C1 segment of cervical spinal cord (tissue), 14 donors: ENCODE measurements around the gene SYVN1.
"Not testable (repeated sequence)": the region's sequence is repeated elsewhere in the genome, so short reads cannot be mapped to it uniquely, and the experiment has no call there.

Experiments used
- DNase-seq, 14 donors: peaks; one replicate each; lab custom pipeline; 2025; lab: John Stamatoyannopoulos, UW

The SYVN1 gene

GRCh38 chr11:65134240-65134951 lies at the start of gene SYVN1:
TSS of gene SYVN1 (minus strand) at chr11:65134519. CDS start at chr11:65133601, 918 bp downstream.
- DNase-seq = peak; percentile 83 to 97 (median 93)

DNA sequence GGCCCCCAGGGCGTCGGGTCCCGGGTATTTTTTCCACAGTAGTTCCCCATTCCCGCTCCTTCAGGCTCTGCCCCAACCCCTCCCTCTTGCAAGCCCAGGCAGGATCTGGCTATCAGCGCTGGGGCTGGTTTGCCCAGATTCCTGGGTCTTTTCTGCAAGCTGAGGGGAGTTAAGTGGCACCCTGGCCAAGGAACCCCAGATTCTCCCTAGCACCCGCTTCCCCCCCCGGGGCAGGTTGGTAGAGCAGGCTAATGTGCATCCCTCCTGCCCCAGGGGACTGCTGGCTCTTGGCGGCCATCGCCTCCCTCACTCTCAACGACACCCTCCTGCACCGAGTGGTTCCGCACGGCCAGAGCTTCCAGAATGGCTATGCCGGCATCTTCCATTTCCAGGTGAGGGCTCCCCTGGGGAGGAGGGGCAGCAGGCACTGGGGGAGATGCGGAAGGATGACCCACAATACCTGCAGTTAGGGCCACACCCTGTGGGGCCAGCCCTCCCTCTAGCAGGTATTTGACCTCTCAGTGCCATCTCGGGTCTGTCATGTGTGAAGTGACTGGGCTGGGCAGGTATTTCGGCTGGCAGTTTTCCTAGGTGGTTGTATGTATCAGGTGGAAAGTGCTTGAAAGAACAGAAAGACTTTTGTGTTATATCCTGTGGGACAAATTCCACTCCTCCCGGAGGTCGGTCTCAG lies 49.0 kb upstream of the SYVN1 start:
- peak in 1 of 14 donors; percentile 22 for DNase-seq

- DNase-seq = peak in 4 of 14 donors; percentile 17 to 79 (median 42)
Observed at GRCh38 chr11:65182258-65183170, 48.2 kb upstream of the SYVN1 start.

DNA sequence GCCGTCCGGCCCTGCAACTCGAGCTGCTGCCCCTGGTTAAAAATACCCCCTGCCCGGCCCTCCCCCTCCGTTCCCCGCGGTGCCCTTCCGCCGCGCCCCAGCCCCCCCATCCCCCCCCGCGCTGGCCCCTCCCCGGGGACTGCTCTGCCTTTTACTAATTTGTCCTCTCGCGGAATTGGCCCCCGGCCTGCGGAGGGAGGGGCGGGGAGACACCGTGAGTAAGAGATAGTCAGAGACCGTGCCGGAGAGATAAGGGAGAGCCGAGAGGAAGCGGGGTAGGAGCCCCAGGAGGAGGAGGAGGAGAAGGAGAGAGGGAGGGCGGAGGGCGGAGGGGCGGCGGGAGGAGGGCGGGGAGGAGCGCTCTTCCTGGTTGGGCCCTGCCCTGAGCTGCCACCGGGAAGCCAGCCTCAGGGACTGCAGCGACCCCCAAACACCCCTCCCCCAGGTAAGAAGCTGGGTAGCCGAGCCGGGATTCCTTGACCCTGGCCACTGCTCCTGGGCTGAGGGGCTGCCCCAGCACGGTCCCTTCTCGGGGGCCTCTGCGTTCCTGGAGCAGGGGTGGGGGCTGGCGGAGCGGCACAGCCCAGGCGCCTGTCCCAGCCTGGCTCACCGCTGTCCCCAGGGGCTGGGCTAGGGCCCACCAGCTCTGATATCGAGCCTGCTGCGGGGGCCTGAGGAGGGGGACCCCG lies 47.4 kb upstream of the SYVN1 start, which contains the start of gene CAPN1:
TSS of gene CAPN1 (plus strand) at position 360 of the 689 bp plus-strand sequence. CDS start 774 bp downstream, outside the sequence.
- DNase-seq = peak in 8 of 14 donors; percentile 23 to 68 (median 44)

- DNase-seq = peak in 6 of 14 donors; percentile 11 to 53 (median 38)
Observed at GRCh38 chr11:65180877-65181568, 46.7 kb upstream of the SYVN1 start.

DNA sequence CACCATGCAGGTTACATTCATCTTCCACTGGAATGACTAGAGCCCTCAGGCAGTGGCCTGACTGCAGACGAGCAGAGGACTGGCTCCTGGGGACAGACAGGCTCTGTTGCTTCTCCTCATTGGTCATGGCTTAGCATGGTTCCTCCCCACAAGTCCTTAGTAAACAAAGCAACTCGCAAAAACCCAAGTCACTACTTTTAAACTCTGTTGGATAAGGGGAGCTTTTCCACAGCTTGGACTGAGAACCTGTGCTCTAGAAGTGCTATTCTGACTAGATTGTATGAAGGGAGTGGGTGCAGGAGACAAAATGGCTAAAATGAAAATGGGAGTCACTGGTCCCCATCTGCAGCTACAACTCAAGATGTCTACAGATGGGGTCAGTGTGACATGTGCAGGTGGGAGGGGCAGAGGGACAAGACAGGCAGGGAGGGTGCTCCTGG lies 40.3 kb upstream of the SYVN1 start:
- DNase-seq = not testable (repeated sequence)

GRCh38 chr11:65172600-65172999 lies 38.3 kb upstream of the SYVN1 start:
- DNase-seq = no peak

DNA sequence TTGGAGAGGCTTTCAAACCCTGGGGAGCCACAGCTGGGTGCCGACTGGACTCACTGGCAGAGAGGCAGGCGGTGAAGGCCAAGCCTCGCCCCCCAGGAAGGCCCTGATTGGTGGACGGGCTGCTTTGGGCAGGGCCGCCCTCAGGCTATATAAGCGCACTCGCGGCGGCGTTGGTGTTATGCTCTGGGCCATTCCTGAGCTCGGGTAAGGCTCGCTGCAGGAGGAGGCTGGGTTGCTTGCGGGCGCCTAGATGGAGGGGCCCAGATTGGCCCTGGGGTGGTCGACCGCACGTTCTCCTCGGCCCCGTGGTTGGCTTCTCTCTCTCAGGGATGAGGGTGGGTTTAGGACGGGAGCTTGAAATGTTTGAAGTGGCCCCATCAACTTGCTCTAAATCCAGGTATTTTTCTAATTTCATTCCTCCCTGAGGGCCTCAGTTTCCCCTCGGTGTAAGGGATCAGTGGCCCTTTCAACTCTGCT lies 35.8 kb upstream of the SYVN1 start, which contains the start of gene SPDYC:
TSS of gene SPDYC (plus strand) at position 176 of the 477 bp plus-strand sequence. CDS start 1,125 bp downstream, outside the sequence.
- DNase-seq = no peak

DNA sequence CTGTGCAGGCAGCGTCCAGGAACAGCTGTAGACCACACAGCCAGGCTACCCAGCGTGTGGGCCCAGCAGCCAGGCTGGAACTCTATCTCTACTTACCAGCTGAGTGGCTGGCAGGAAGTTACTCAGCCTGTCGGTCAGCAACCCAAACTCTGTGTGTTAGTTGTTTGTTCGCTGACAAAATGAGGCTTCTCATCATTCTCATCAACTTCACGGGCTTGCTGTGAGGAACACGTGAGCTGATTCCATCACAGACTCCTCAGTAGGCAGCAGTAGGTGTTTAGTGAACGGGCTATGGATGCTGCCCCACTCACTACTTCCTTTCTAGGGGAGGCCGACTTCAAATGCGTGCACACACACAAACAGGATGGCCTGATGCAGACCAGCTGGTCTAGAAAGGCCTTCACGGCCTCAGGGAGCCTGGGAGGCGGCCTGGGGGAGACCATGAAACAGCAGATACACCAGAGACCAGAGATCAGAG lies 34.9 kb upstream of the SYVN1 start:
- DNase-seq = no peak

DNA sequence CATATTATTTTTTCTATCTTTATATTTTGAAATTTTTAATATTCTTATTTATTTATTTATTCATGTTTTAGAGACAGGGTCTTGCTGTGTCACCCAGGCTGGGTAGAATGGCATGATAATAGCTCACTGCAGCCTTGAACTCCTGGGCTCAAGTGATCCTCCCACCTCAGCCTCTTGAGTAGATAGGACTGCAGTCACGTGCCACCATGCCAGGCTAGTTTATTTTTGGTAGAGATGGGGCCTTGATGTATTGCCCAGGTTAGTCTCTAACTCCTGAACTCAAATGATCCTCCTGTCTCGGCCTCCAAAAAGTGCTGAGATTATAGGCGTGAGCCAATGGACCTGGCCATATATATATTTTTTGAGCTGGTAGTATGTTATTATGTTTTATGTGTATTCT lies 33.3 kb upstream of the SYVN1 start:
- no peak for DNase-seq

GRCh38 chr11:65166893-65167292 lies 32.6 kb upstream of the SYVN1 start:
- DNase-seq = no peak

DNA sequence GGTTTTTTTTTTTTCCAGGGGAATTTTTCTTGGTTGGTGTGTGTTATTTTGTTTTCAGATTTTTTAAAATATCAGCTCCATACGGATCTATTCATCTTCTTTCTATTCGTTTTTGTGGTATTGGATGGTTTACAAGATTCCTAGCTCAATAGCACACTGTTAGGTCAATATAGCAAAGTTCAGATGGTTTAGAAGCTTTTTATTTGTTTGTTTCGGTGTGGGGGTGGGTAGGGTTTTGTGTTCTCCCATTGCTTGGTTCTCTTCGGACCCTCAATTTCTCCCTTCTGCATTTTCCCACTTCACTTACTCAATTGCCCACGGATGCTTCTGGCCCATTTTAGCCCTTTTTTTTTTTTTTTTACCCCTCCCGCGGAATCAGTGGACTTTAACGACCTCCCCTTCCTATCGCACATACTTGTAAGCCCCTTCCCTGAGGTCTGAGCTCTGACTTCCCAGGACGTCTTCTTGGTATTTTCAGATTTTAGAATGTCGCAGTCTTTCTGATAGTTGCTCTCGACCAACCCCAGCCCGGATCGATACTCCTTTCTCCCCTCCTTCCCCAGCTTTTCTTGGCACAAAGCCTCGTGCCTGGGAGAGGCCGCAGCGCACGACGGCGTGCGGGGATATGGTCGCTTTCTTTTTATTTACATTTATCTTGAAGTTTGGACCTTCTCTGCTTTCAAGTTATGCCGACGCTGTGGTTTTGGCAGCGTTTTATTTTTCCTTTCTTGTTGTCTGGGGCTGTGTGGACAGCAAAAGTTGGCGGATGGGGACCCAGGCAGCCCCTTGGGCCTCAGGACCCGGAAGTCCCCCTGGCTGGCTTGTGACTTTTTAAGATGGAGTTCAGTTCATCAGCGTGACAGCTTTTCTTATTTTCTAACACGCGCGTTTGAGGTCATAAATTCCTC lies 31.3 kb upstream of the SYVN1 start:
- no peak for DNase-seq

GRCh38 chr11:65163684-65164083 lies 29.4 kb upstream of the SYVN1 start:
- DNase-seq = no peak

DNA sequence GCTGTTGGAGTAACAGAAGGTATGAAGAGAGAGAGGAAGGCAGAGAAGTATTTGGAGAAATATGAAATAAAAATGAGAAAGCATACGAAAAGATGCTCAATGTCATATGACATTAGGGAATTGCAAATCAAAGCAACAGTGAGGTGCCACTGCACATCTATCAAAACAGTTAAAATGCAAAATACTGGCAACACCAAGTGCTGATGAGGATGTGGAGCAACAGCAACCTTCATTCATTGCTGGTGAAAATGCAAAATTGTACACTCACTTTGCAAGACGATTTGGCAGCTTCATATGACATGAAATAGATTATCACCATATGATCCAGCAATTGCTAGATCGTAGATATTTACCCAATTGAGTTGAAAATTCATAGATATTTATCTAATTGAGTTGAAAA lies 26.3 kb upstream of the SYVN1 start:
- no peak for DNase-seq

GRCh38 chr11:65159012-65159411 lies 24.7 kb upstream of the SYVN1 start:
- DNase-seq = no peak

DNA sequence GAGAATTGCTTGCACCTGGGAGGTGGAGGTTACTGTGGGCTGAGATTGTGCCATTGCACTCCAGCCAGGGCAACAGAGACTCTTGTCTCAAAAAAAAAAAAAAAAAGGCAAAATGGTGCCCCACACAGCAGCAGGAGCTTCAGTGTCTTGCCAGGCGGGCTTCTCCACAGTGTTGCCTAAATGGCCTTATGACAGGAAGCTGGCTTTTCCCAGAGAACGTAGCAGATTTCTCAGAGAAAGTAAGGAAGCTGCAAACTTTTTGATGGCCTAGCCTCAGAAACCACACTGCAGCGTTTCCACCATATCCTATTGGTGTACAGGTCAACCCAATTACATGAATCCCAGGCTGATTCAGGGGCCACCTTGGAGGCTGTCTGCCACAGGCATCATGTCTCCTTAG lies 23.0 kb upstream of the SYVN1 start:
- no peak for DNase-seq

- no peak for DNase-seq
Observed at GRCh38 chr11:65156926-65157325, 22.6 kb upstream of the SYVN1 start.

DNA sequence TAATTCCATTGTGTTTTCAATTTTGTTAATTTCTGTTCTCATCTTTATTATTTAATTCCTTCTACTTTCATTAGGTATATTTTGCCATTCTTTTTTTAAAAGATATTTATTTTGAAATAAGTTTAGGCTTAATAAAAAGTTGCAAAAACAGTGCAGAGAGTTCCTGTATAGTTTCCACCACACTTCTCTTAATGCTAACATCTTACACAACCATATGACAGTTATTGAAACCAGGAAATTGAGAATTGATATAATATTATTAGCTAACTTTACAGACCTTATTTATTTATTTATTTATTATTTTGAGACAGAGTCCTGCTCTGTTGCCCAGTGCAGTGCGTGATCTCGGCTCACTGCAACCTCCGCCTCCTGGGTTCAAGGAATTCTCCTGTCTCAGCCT lies 21.9 kb upstream of the SYVN1 start:
- no peak for DNase-seq

GRCh38 chr11:65152122-65152521 lies 17.8 kb upstream of the SYVN1 start:
- no peak for DNase-seq
